Trophoblast cell (in vitro differentiated cells and primary cell): ENCODE results near the gene RANBP3L.
"Not testable (repeated sequence)": the region's sequence is repeated elsewhere in the genome, so short reads cannot be mapped to it uniquely, and the experiment has no call there.

Experiments
- DNase-seq, 2 donors: peaks; one replicate each; pipeline ENCODE4 v3.0.0-alpha.2; 2016
- H2AFZ ChIP-seq: 2 replicates; pipeline ENCODE4 v1.6.1; 2013; ENCODE audit warnings: low read length, moderate library complexity, mild to moderate bottlenecking; ENCODE audit not compliant: insufficient read depth, poor library complexity
- H2AK5ac ChIP-seq: 2 replicates; pipeline ENCODE4 v1.6.1; 2013; ENCODE audit warnings: mild to moderate bottlenecking, low read length
- H2BK120ac ChIP-seq: 2 replicates; pipeline ENCODE4 v1.6.1; 2013; ENCODE audit warnings: low read length, mild to moderate bottlenecking, moderate library complexity; ENCODE audit not compliant: insufficient read depth, poor library complexity
- H2BK12ac ChIP-seq: 2 replicates; pipeline ENCODE4 v1.6.1; 2013; ENCODE audit warnings: mild to moderate bottlenecking, low read length, moderate library complexity
- H2BK5ac ChIP-seq: 2 replicates; pipeline ENCODE4 v1.6.1; 2013; ENCODE audit warnings: low read length, low read depth, moderate library complexity, mild to moderate bottlenecking; ENCODE audit not compliant: poor library complexity
- H3K14ac ChIP-seq: 2 replicates; pipeline ENCODE4 v1.6.1; 2013; ENCODE audit warnings: mild to moderate bottlenecking, low read length
- H3K18ac ChIP-seq: 2 replicates; pipeline ENCODE4 v1.6.1; 2013; ENCODE audit warnings: mild to moderate bottlenecking, low read length
- H3K23ac ChIP-seq: 2 replicates; pipeline ENCODE4 v1.6.1; 2013; ENCODE audit warnings: low read length
- H3K27ac ChIP-seq: 2 replicates; pipeline ENCODE4 v1.5.1; 2013; ENCODE audit warnings: low read depth, mild to moderate bottlenecking, inconsistent platforms, low read length, moderate library complexity
- H3K27me3 ChIP-seq: 2 replicates; pipeline ENCODE4 v1.6.1; 2013; ENCODE audit warnings: inconsistent platforms, mild to moderate bottlenecking, low read length, moderate library complexity; ENCODE audit not compliant: insufficient read depth
- H3K36me3 ChIP-seq, 2 experiments: 1 replicate in 1 of 2; 2 replicates in 1 of 2; pipeline ENCODE4 v1.6.1; 2013; ENCODE audit warnings: low read length in 2 of 2, mild to moderate bottlenecking in 2 of 2, moderate library complexity in 1 of 2; ENCODE audit not compliant: insufficient read depth in 2 of 2, control insufficient read depth in 1 of 2
- H3K4ac ChIP-seq: 2 replicates; pipeline ENCODE4 v1.6.1; 2013; ENCODE audit warnings: low read depth, mild to moderate bottlenecking, low read length, moderate library complexity
- H3K4me1 ChIP-seq, 2 experiments: 1 replicate in 1 of 2; 2 replicates in 1 of 2; pipeline ENCODE4 v1.6.1; 2013; ENCODE audit warnings: low read length in 2 of 2, mild to moderate bottlenecking in 2 of 2, moderate library complexity in 1 of 2; ENCODE audit not compliant: insufficient read depth in 2 of 2, control insufficient read depth in 1 of 2
- H3K4me2 ChIP-seq: 2 replicates; pipeline ENCODE4 v1.6.1; 2013; ENCODE audit warnings: inconsistent platforms, mild to moderate bottlenecking, low read length, moderate library complexity
- H3K4me3 ChIP-seq: 2 replicates; pipeline ENCODE4 v1.5.1; 2013; ENCODE audit warnings: mild to moderate bottlenecking, low read depth, low read length, inconsistent platforms
- H3K79me1 ChIP-seq: one replicate; pipeline ENCODE4 v1.6.1; 2013; ENCODE audit warnings: low read length
- H3K79me2 ChIP-seq: 2 replicates; pipeline ENCODE4 v1.6.1; 2013; ENCODE audit warnings: low read length, mild to moderate bottlenecking; ENCODE audit not compliant: control insufficient read depth, insufficient read depth, poor library complexity
- H3K9ac ChIP-seq: 2 replicates; pipeline ENCODE4 v1.6.1; 2013; ENCODE audit warnings: mild to moderate bottlenecking, low read length
- H3K9me3 ChIP-seq: 2 replicates; pipeline ENCODE4 v1.6.1; 2013; ENCODE audit warnings: low read depth, mild to moderate bottlenecking, control low read depth, inconsistent platforms, low read length; ENCODE audit not compliant: insufficient read depth
- H4K12ac ChIP-seq: 2 replicates; pipeline ENCODE4 v1.6.1; 2013; ENCODE audit warnings: low read depth, mild to moderate bottlenecking, low read length, moderate library complexity
- H4K8ac ChIP-seq: 2 replicates; pipeline ENCODE4 v1.6.1; 2013; ENCODE audit warnings: low read depth, mild to moderate bottlenecking, low read length, moderate library complexity
- H4K91ac ChIP-seq: one replicate; pipeline ENCODE4 v1.6.1; 2013; ENCODE audit warnings: low read depth, mild to moderate bottlenecking, low read length, moderate library complexity
- WGBS: extraction: QIAGEN DNeasy Blood & Tissue Kit; methylation state at CpG from one replicate; pipeline ENCODE4 v1.1.7; 2013; ENCODE audit warnings: missing lambda C conversion rate; ENCODE audit not compliant: insufficient read length, insufficient coverage; ENCODE audit errors: extremely low coverage; 5-methylcytosine and 5-hydroxymethylcytosine counted together

Gene RANBP3L

GRCh38 chr5:36202521-36202961, 99.2 kb downstream of the RANBP3L start:
- Histone ChIP-seq H3K9me3 (no peaks in the 10 kb centered on the region), H2AK5ac (no peak overlapping the region), H3K79me1 (no peaks in the 10 kb centered on the region), H3K36me3 (peaks cover 0 to 2% of the 10 kb centered on the region in 2 experiments), H2BK12ac (no peak overlapping the region), H4K12ac (no peak overlapping the region), H3K14ac (no peak overlapping the region), H3K79me2 (no peaks in the 10 kb centered on the region), H2AFZ (no peak overlapping the region), H4K91ac (no peak overlapping the region), H2BK5ac (no peak overlapping the region), H3K27ac (no peak overlapping the region), H4K8ac (no peak overlapping the region), H2BK120ac (no peak overlapping the region), H3K9ac (no peak overlapping the region), H3K27me3 (no peaks in the 10 kb centered on the region), H3K18ac (no peak overlapping the region), H3K4me3 (no peak overlapping the region), H3K4ac (no peak overlapping the region), H3K4me2 (no peak overlapping the region), H3K23ac (no peak overlapping the region), H3K4me1 (no peaks in the 10 kb centered on the region)
- peak in 1 of 2 donors; percentile 59 for DNase-seq
- no CpG with 5 or more reads among the region's 3 CpGs for WGBS

GRCh38 chr5:36200513-36200912, 101.2 kb downstream of the RANBP3L start:
- Histone ChIP-seq H3K9me3 (no peaks in the 10 kb centered on the region), H2AFZ (no peak overlapping the region), H3K4me2 (no peak overlapping the region), H3K4ac (no peak overlapping the region), H4K12ac (peak overlapping the region; percentile 18), H2BK120ac (no peak overlapping the region), H3K79me1 (no peaks in the 10 kb centered on the region), H2BK5ac (no peak overlapping the region), H4K8ac (no peak overlapping the region), H3K27ac (no peak overlapping the region), H2AK5ac (no peak overlapping the region), H2BK12ac (no peak overlapping the region), H3K79me2 (no peaks in the 10 kb centered on the region), H3K14ac (no peak overlapping the region), H3K23ac (no peak overlapping the region), H3K27me3 (no peaks in the 10 kb centered on the region), H3K9ac (no peak overlapping the region), H3K18ac (no peak overlapping the region), H4K91ac (no peak overlapping the region), H3K4me1 (no peaks in the 10 kb centered on the region), H3K4me3 (no peak overlapping the region), H3K36me3 (peaks cover 0 to 2% of the 10 kb centered on the region in 2 experiments)
- no CpG with 5 or more reads among the region's 4 CpGs for WGBS
- DNase-seq: peak; percentile 61 to 79

DNA sequence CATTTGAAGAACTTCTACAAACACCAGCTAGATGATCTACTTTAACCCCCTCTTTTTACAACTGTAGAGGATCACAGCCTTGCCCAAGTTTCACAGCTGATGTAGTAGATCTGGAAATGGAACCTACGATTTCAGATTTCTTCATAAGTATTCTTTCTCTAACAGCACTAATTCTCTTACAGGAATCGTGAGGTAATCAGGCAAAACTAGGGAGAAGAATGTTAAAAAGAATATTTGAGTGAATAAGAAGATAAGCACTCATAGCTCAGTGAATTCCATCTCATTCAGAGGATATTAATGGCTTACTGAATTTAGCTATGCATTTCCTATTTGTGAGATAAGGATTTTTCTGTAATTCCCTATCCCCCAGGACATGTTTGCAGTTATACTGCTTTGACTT, 102.1 kb downstream of the RANBP3L start:
- no peak overlapping the region for H3K4me2 ChIP-seq
- no peak overlapping the region for H2BK12ac ChIP-seq
- H3K9me3 ChIP-seq: no peaks in the 10 kb centered on the region
- H3K18ac ChIP-seq: no peak overlapping the region
- no peak overlapping the region for H3K4me3 ChIP-seq
- no peaks in the 10 kb centered on the region for H3K4me1 ChIP-seq
- H4K91ac ChIP-seq: no peak overlapping the region
- no peak overlapping the region for H2AK5ac ChIP-seq
- no peak overlapping the region for H3K9ac ChIP-seq
- H4K12ac ChIP-seq: no peak overlapping the region
- no peak overlapping the region for H3K4ac ChIP-seq
- H3K36me3 ChIP-seq: no peaks in the 10 kb centered on the region
- no CpG with 5 or more reads among the region's 2 CpGs for WGBS
- no peaks in the 10 kb centered on the region for H3K27me3 ChIP-seq
- H2AFZ ChIP-seq: no peak overlapping the region
- no peak overlapping the region for H3K27ac ChIP-seq
- no peak overlapping the region for H3K23ac ChIP-seq
- DNase-seq: peak; percentile 50 to 89
- no peak overlapping the region for H2BK5ac ChIP-seq
- no peaks in the 10 kb centered on the region for H3K79me1 ChIP-seq
- H2BK120ac ChIP-seq: no peak overlapping the region
- no peaks in the 10 kb centered on the region for H3K79me2 ChIP-seq
- no peak overlapping the region for H4K8ac ChIP-seq
- H3K14ac ChIP-seq: no peak overlapping the region

GRCh38 chr5:36198783-36199182, 102.9 kb downstream of the RANBP3L start:
- H2AK5ac ChIP-seq, H3K79me1 ChIP-seq, H2BK120ac ChIP-seq, H3K9me3 ChIP-seq, H4K8ac ChIP-seq, H3K4me1 ChIP-seq, H3K23ac ChIP-seq, DNase-seq, H3K18ac ChIP-seq, H3K27me3 ChIP-seq, H3K27ac ChIP-seq, H3K79me2 ChIP-seq, H3K36me3 ChIP-seq, H2BK5ac ChIP-seq, H4K12ac ChIP-seq, H2BK12ac ChIP-seq, H3K9ac ChIP-seq, H3K4me3 ChIP-seq, H3K4ac ChIP-seq, H3K4me2 ChIP-seq, H2AFZ ChIP-seq, H3K14ac ChIP-seq, H4K91ac ChIP-seq: not testable (repeated sequence)
- no CpG with 5 or more reads among the region's 3 CpGs for WGBS
